Stimulated activated CD4-positive, alpha-beta T cell treated with anti-CD3 and anti-CD28 coated beads, Interleukin-4, amount 100 ng/mL, for 48 hours (primary cell): ENCODE results near the gene CNOT8.
"Not testable (repeated sequence)": the region's sequence is repeated elsewhere in the genome, so short reads cannot be mapped to it uniquely, and the experiment has no call there.

ENCODE experiments used
- DNase-seq, 2 donors: peaks; one replicate each; pipeline ENCODE4 v3.0.0-alpha.2; 2020; ENCODE audit warnings: low read depth in 2 of 2

Gene CNOT8

GRCh38 chr5:154835701-154836052 is 22.8 kb upstream of the CNOT8 start:
- not testable (repeated sequence) for DNase-seq

GRCh38 chr5:154836225-154836624 is 22.2 kb upstream of the CNOT8 start:
- no peak for DNase-seq

- DNase-seq = no peak
Observed at GRCh38 chr5:154837009-154837901, 21.2 kb upstream of the CNOT8 start.

GRCh38 chr5:154840435-154841272 is 17.8 kb upstream of the CNOT8 start:
- DNase-seq = no peak

GRCh38 chr5:154841273-154841661 is 17.2 kb upstream of the CNOT8 start:
- no peak for DNase-seq

GRCh38 chr5:154842689-154843530 is 15.5 kb upstream of the CNOT8 start:
- DNase-seq = no peak

- no peak for DNase-seq
Observed at GRCh38 chr5:154844809-154845208, 13.6 kb upstream of the CNOT8 start.

- DNase-seq = no peak
Observed at GRCh38 chr5:154849264-154849785, 9.1 kb upstream of the CNOT8 start.

- no peak for DNase-seq
Observed at GRCh38 chr5:154849791-154850201, 8.6 kb upstream of the CNOT8 start.

GRCh38 chr5:154850255-154851062 is 8.0 kb upstream of the CNOT8 start, which contains the start of gene FAXDC2:
FAXDC2 (minus strand) TSS chr5:154850603; CDS start chr5:154838178, 12,425 bp downstream.
- DNase-seq = no peak

- DNase-seq = no peak
Observed at GRCh38 chr5:154851351-154851750, 7.1 kb upstream of the CNOT8 start.

- peak; percentile 63 to 81 for DNase-seq
Observed at GRCh38 chr5:154857530-154858296, 714 bp upstream of the CNOT8 start.

- no peak for DNase-seq
Observed at GRCh38 chr5:154858972-154859871, 795 bp downstream of the CNOT8 start.

- DNase-seq = no peak
Observed at GRCh38 chr5:154860123-154860522, 1.7 kb downstream of the CNOT8 start.

- no peak for DNase-seq
Observed at GRCh38 chr5:154860765-154861164, 2.3 kb downstream of the CNOT8 start.

- no peak for DNase-seq
Observed at GRCh38 chr5:154861946-154862345, 3.5 kb downstream of the CNOT8 start.

- no peak for DNase-seq
Observed at GRCh38 chr5:154862766-154863165, 4.3 kb downstream of the CNOT8 start.

GRCh38 chr5:154863291-154864080 is 5.1 kb downstream of the CNOT8 start:
- DNase-seq = no peak
